CD4-positive, alpha-beta T cell treated with Interleukin-1 beta for 1 hour (primary cell): Measurements from ENCODE around the gene BCKDHB.

Source experiments
- DNase-seq, 2 donors: peaks; one replicate each; pipeline ENCODE4 v3.0.0-alpha.2; 2020 to 2022

BCKDHB gene

GRCh38 chr6:80338201-80338836 lies 231.8 kb downstream of the BCKDHB start:
- peak; percentile 55 to 65 for DNase-seq

GRCh38 chr6:80339421-80339820 lies 232.9 kb downstream of the BCKDHB start:
- no peak for DNase-seq

GRCh38 chr6:80340280-80340679 lies 233.8 kb downstream of the BCKDHB start:
- no peak for DNase-seq

- no peak for DNase-seq
Measured at GRCh38 chr6:80340686-80341085, 234.2 kb downstream of the BCKDHB start.

- DNase-seq = no peak
Measured at GRCh38 chr6:80341330-80341729, 234.9 kb downstream of the BCKDHB start.

GRCh38 chr6:80343511-80343910 lies 237.0 kb downstream of the BCKDHB start:
- DNase-seq = no peak

GRCh38 chr6:80347101-80347500 lies 240.6 kb downstream of the BCKDHB start:
- no peak for DNase-seq

GRCh38 chr6:80348263-80348662 lies 241.8 kb downstream of the BCKDHB start:
- DNase-seq = no peak

GRCh38 chr6:80356000-80356399 lies 249.5 kb downstream of the BCKDHB start:
- no peak for DNase-seq

GRCh38 chr6:80356545-80356944 lies 250.1 kb downstream of the BCKDHB start:
- no peak for DNase-seq

GRCh38 chr6:80357081-80357480 lies 250.6 kb downstream of the BCKDHB start:
- DNase-seq = no peak

- DNase-seq = no peak
Measured at GRCh38 chr6:80357674-80358073, 251.2 kb downstream of the BCKDHB start.

GRCh38 chr6:80363501-80364122 lies 257.1 kb downstream of the BCKDHB start:
- DNase-seq = no peak

- no peak for DNase-seq
Measured at GRCh38 chr6:80364149-80364548, 257.7 kb downstream of the BCKDHB start.

- no peak for DNase-seq
Measured at GRCh38 chr6:80366051-80366450, 259.6 kb downstream of the BCKDHB start.

GRCh38 chr6:80366714-80367113 lies 260.2 kb downstream of the BCKDHB start:
- DNase-seq = no peak

GRCh38 chr6:80376411-80376810 lies 269.9 kb downstream of the BCKDHB start:
- no peak for DNase-seq

- DNase-seq = no peak
Measured at GRCh38 chr6:80380566-80380965, 274.1 kb downstream of the BCKDHB start.

GRCh38 chr6:80382811-80383210 lies 276.3 kb downstream of the BCKDHB start:
- no peak for DNase-seq

GRCh38 chr6:80388507-80388906 lies 282.0 kb downstream of the BCKDHB start:
- DNase-seq = no peak
